ENCODE results near the gene RAPGEF6.

GRCh38 chr5:131387255-131387654 is 247.8 kb downstream of the RAPGEF6 start:
- TF ChIP-seq POLR2A (IDR thresholded peaks at IDR 0.05) = no peak
- no peak for TF ChIP-seq CTCF (IDR thresholded peaks at IDR 0.05)

All from heart left ventricle (tissue), 13 donors.